HUES6 (cell line): Measurements from ENCODE around the gene PRKCA.

Experiments used
- H3K27ac ChIP-seq: 2 replicates; pipeline ENCODE4 v1.7.0; 2013; ENCODE audit warnings: low read depth, mild to moderate bottlenecking, low read length, inconsistent platforms
- H3K27me3 ChIP-seq: 2 replicates; pipeline ENCODE4 v1.6.1; 2013; ENCODE audit warnings: low read length; ENCODE audit not compliant: control insufficient read depth, insufficient read depth
- H3K36me3 ChIP-seq: 2 replicates; pipeline ENCODE4 v1.6.1; 2013; ENCODE audit warnings: low read length; ENCODE audit not compliant: control insufficient read depth, insufficient read depth
- H3K4me1 ChIP-seq: 2 replicates; pipeline ENCODE4 v1.6.1; 2013; ENCODE audit warnings: low read length; ENCODE audit not compliant: control insufficient read depth, insufficient read depth
- H3K4me3 ChIP-seq: 2 replicates; pipeline ENCODE4 v1.5.1; 2013; ENCODE audit warnings: low read depth, low read length
- H3K9ac ChIP-seq: one replicate; pipeline ENCODE4 v1.6.1; 2013; ENCODE audit warnings: mild to moderate bottlenecking, low read length
- H3K9me3 ChIP-seq: 2 replicates; pipeline ENCODE4 v1.6.1; 2013; ENCODE audit warnings: low read depth, low read length; ENCODE audit not compliant: control insufficient read depth, insufficient read depth

The PRKCA gene

GRCh38 chr17:66432411-66432957 lies 130.1 kb downstream of the PRKCA start:
- no peaks in the 10 kb centered on the region for H3K9me3 ChIP-seq
- peaks cover 19% of the 10 kb centered on the region; the same call in 1 of the 2 replicates for H3K4me1 ChIP-seq
- H3K4me3 ChIP-seq = no peak overlapping the region
- no peaks in the 10 kb centered on the region for H3K27me3 ChIP-seq
- no peak overlapping the region for H3K27ac ChIP-seq
- H3K36me3 ChIP-seq = no peaks in the 10 kb centered on the region
- no peak overlapping the region for H3K9ac ChIP-seq

- H3K4me1 ChIP-seq = peaks cover 19% of the 10 kb centered on the region; the same call in 1 of the 2 replicates
- no peak overlapping the region for H3K9ac ChIP-seq
- no peaks in the 10 kb centered on the region for H3K36me3 ChIP-seq
- no peak overlapping the region for H3K4me3 ChIP-seq
- no peaks in the 10 kb centered on the region for H3K9me3 ChIP-seq
- H3K27ac ChIP-seq = no peak overlapping the region
- H3K27me3 ChIP-seq = no peaks in the 10 kb centered on the region
Observed at GRCh38 chr17:66432996-66433551, 130.7 kb downstream of the PRKCA start.

GRCh38 chr17:66435182-66435581 lies 132.8 kb downstream of the PRKCA start:
- no peaks in the 10 kb centered on the region for H3K36me3 ChIP-seq
- H3K4me3 ChIP-seq = no peak overlapping the region
- no peaks in the 10 kb centered on the region for H3K27me3 ChIP-seq
- no peaks in the 10 kb centered on the region for H3K9me3 ChIP-seq
- H3K27ac ChIP-seq = no peak overlapping the region
- H3K9ac ChIP-seq = no peak overlapping the region
- peaks cover 19% of the 10 kb centered on the region; the same call in 1 of the 2 replicates for H3K4me1 ChIP-seq

GRCh38 chr17:66436631-66437030 lies 134.2 kb downstream of the PRKCA start:
- Histone ChIP-seq H3K4me3 (no peak overlapping the region), H3K9me3 (no peaks in the 10 kb centered on the region), H3K9ac (no peak overlapping the region), H3K36me3 (no peaks in the 10 kb centered on the region), H3K27me3 (no peaks in the 10 kb centered on the region), H3K4me1 (peaks cover 19% of the 10 kb centered on the region; the same call in 1 of the 2 replicates), H3K27ac (no peak overlapping the region)

- Histone ChIP-seq H3K27me3 (no peaks in the 10 kb centered on the region), H3K27ac (no peak overlapping the region), H3K4me1 (peaks cover 15% of the 10 kb centered on the region; the same call in 1 of the 2 replicates), H3K9me3 (no peaks in the 10 kb centered on the region), H3K4me3 (no peak overlapping the region), H3K9ac (no peak overlapping the region), H3K36me3 (no peaks in the 10 kb centered on the region)
Observed at GRCh38 chr17:66437476-66438026, 135.1 kb downstream of the PRKCA start.

GRCh38 chr17:66438101-66438500 lies 135.7 kb downstream of the PRKCA start:
- Histone ChIP-seq H3K9ac (no peak overlapping the region), H3K4me1 (peaks cover 15% of the 10 kb centered on the region; the same call in 1 of the 2 replicates), H3K36me3 (no peaks in the 10 kb centered on the region), H3K27ac (no peak overlapping the region), H3K27me3 (no peaks in the 10 kb centered on the region), H3K9me3 (no peaks in the 10 kb centered on the region), H3K4me3 (no peak overlapping the region)

- no peaks in the 10 kb centered on the region for H3K9me3 ChIP-seq
- no peaks in the 10 kb centered on the region for H3K36me3 ChIP-seq
- no peak overlapping the region for H3K27ac ChIP-seq
- no peak overlapping the region for H3K9ac ChIP-seq
- no peaks in the 10 kb centered on the region for H3K27me3 ChIP-seq
- H3K4me1 ChIP-seq = peaks cover 5% of the 10 kb centered on the region; the same call in 1 of the 2 replicates
- no peak overlapping the region for H3K4me3 ChIP-seq
Observed at GRCh38 chr17:66441101-66441661, 138.8 kb downstream of the PRKCA start.

DNA sequence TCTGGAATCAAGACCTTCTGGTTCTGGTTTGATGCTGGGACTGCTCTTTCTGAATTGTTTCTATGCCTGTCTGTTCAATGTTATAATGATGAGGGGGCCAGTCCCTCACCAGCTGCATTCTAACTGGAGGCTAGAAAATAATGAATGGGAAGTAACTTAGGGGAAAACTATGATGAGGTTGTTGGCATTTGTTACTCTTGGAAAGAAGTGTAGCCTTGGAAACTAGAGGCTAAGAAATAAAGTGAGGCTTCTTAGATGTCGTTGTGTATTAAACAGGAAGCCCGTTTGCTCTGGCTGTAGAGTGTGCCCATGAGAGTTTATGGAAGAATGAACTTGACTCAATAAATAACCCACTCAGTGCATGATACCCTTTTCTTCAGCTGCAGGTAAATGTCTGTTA lies 140.8 kb downstream of the PRKCA start:
- Histone ChIP-seq H3K4me1 (0 out of 2 replicates have a peak, but pooled peaks cover 10% of the 10 kb centered on the region), H3K9ac (no peak overlapping the region), H3K27ac (no peak overlapping the region), H3K4me3 (no peak overlapping the region), H3K36me3 (no peaks in the 10 kb centered on the region), H3K9me3 (no peaks in the 10 kb centered on the region), H3K27me3 (no peaks in the 10 kb centered on the region)

GRCh38 chr17:66443606-66444005 lies 141.2 kb downstream of the PRKCA start:
- Histone ChIP-seq H3K27me3 (no peaks in the 10 kb centered on the region), H3K9me3 (no peaks in the 10 kb centered on the region), H3K4me1 (0 out of 2 replicates have a peak, but pooled peaks cover 10% of the 10 kb centered on the region), H3K36me3 (no peaks in the 10 kb centered on the region), H3K4me3 (no peak overlapping the region), H3K27ac (no peak overlapping the region), H3K9ac (no peak overlapping the region)

DNA sequence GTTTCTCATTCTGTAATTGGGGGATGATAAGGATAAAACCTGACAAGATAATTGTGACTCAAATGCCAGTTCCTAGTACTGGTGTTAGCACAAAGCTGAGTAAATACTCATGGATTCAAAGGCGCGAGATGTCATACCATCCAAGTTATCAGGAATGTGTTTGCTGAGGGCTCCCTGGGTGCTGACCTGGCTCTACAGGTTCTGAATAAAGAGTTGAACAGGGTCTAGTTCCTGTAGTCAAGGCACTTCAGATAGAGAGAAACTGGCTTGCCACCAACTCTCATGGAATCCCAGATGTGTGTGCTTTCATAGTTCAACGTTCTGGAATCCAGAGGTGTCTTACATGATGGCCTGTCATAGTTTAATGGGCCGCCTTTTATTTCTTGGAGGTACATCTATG lies 141.6 kb downstream of the PRKCA start:
- Histone ChIP-seq H3K9ac (no peak overlapping the region), H3K4me1 (peaks cover 11% of the 10 kb centered on the region; the same call in 1 of the 2 replicates), H3K4me3 (no peak overlapping the region), H3K27ac (no peak overlapping the region), H3K36me3 (no peaks in the 10 kb centered on the region), H3K9me3 (no peaks in the 10 kb centered on the region), H3K27me3 (no peaks in the 10 kb centered on the region)

DNA sequence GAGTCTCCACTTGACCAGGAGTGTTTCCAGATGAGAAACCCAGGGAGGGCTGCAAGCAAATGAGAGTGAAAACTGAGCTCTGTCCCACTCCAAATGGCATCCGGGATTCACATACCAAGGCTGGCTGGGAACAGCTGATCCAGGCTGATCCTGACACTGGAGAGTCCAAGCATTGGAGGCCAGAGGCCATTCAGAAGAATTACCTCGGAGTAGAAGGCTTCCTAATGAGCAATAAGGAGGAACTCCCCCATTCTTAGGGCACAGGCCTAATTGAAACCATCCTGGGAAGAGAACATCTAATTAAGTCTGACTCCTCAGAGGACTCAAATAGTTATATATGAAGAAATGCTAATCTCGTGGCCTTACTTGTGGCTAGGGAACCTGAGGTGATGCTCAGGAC lies 142.8 kb downstream of the PRKCA start:
- Histone ChIP-seq H3K27ac (no peak overlapping the region), H3K27me3 (no peaks in the 10 kb centered on the region), H3K9me3 (no peaks in the 10 kb centered on the region), H3K4me1 (peaks cover 23% of the 10 kb centered on the region), H3K4me3 (no peak overlapping the region), H3K36me3 (no peaks in the 10 kb centered on the region), H3K9ac (no peak overlapping the region)
